ENCODE results near the gene DLG2.

The DLG2 gene

DNA sequence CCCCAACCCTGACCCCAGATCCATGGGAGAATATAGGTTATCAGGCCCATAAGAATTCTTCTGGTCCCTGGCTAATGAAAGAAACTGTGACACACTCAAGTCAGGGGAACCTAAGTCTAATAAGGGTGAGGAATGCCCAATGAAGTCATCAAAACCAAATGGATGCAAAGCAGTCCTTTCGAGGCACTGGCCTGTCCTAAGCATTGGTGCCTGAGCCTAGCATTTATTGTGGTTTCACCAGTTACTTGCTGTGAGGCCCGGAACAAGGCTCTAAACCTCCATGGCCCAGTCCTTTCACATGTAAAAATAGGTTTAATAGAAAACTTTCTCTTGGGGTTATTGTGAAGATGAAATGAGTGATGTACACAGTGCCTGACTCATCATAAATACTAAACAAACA lies 712.6 kb downstream of the DLG2 start:
- Histone ChIP-seq H3K79me2 (ENCODE audit: insufficient read depth, low read length) (no peaks in the 10 kb centered on the region), H3K9ac (ENCODE audit: low read length) (no peak overlapping the region), H3K4me2 (ENCODE audit: low read length) (no peak overlapping the region), H3K27me3 (ENCODE audit: insufficient read depth, low read length) (no peaks in the 10 kb centered on the region), H2AFZ (ENCODE audit: low read length) (no peak overlapping the region), H3K4me3 (ENCODE audit: low read depth, low read length, poor library complexity, severe bottlenecking) (no peak overlapping the region), H4K20me1 (ENCODE audit: insufficient read depth, low read length) (no peaks in the 10 kb centered on the region), H3K9me3 (ENCODE audit: low read length) (no peaks in the 10 kb centered on the region), H3F3A (ENCODE audit: insufficient read depth, low read length) (no peaks in the 10 kb centered on the region), H3K36me3 (ENCODE audit: insufficient read depth, low read length) (no peaks in the 10 kb centered on the region), H3K27ac (ENCODE audit: low read depth, low read length, poor library complexity, severe bottlenecking) (no peak overlapping the region), H3K9me2 (ENCODE audit: low read depth, low read length) (no peaks in the 10 kb centered on the region), H3K4me1 (ENCODE audit: insufficient read depth, low read length, severe bottlenecking) (no peaks in the 10 kb centered on the region)
- TF ChIP-seq EZH2 (IDR thresholded peaks at IDR 0.05; ENCODE audit: borderline replicate concordance, low read length) = no peak
- TF ChIP-seq, protein P1, sequence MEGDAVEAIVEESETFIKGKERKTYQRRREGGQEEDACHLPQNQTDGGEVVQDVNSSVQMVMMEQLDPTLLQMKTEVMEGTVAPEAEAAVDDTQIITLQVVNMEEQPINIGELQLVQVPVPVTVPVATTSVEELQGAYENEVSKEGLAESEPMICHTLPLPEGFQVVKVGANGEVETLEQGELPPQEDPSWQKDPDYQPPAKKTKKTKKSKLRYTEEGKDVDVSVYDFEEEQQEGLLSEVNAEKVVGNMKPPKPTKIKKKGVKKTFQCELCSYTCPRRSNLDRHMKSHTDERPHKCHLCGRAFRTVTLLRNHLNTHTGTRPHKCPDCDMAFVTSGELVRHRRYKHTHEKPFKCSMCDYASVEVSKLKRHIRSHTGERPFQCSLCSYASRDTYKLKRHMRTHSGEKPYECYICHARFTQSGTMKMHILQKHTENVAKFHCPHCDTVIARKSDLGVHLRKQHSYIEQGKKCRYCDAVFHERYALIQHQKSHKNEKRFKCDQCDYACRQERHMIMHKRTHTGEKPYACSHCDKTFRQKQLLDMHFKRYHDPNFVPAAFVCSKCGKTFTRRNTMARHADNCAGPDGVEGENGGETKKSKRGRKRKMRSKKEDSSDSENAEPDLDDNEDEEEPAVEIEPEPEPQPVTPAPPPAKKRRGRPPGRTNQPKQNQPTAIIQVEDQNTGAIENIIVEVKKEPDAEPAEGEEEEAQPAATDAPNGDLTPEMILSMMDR (IDR thresholded peaks at IDR 0.05; ENCODE audit: low read length) = no peak

DNA sequence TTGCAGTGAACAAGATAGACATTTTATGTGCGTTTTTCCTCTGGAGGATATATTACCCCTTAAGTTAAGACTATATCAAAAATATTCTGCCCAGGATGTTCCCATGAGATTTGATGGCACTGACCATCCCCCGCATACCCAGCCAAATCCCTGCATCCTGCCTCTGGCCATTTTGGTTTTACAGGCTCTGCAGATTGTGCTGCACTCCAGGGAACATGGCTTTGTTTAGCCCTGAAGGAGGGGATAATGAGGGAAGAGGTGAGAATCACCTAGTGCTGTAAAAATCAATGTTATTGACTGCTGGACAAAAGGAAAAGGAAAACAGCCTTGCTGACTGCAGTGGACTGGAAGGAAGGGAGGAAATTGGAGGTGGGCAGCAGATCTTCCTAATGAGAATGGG lies 717.4 kb downstream of the DLG2 start:
- Histone ChIP-seq H3K79me2 (ENCODE audit: insufficient read depth, low read length) (no peaks in the 10 kb centered on the region), H3K4me1 (ENCODE audit: insufficient read depth, low read length, severe bottlenecking) (no peaks in the 10 kb centered on the region), H3K4me3 (ENCODE audit: low read depth, low read length, poor library complexity, severe bottlenecking) (no peak overlapping the region), H2AFZ (ENCODE audit: low read length) (no peak overlapping the region), H3K36me3 (ENCODE audit: insufficient read depth, low read length) (no peaks in the 10 kb centered on the region), H3F3A (ENCODE audit: insufficient read depth, low read length) (no peaks in the 10 kb centered on the region), H3K4me2 (ENCODE audit: low read length) (no peak overlapping the region), H4K20me1 (ENCODE audit: insufficient read depth, low read length) (no peaks in the 10 kb centered on the region), H3K27me3 (ENCODE audit: insufficient read depth, low read length) (no peaks in the 10 kb centered on the region), H3K9me2 (ENCODE audit: low read depth, low read length) (no peaks in the 10 kb centered on the region), H3K9ac (ENCODE audit: low read length) (no peak overlapping the region), H3K27ac (ENCODE audit: low read depth, low read length, poor library complexity, severe bottlenecking) (no peak overlapping the region), H3K9me3 (ENCODE audit: low read length) (no peaks in the 10 kb centered on the region)
- TF ChIP-seq, protein P1 (IDR thresholded peaks at IDR 0.05; ENCODE audit: low read length) = no peak
- no peak for TF ChIP-seq EZH2 (IDR thresholded peaks at IDR 0.05; ENCODE audit: borderline replicate concordance, low read length)

DNA sequence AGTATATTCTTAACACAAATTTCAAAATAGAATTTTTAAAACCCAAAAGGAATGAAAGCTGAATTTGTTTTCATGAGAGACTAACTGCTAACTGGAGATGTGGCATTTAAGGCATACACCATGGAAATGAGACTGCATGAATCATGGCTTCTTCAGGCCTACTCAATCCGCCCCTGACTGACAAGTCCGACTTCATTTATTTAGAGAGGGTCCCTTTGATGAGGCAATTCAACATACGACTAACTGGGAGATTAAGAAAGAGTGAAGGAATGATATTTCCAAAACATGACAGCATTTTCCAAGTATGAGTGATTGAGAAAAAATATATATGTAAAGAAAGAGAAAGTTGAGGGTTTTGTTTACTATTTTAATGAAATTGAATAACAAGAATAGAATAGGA lies 720.1 kb downstream of the DLG2 start:
- no peak overlapping the region for H3K27ac ChIP-seq (ENCODE audit: low read depth, low read length, poor library complexity, severe bottlenecking)
- no peaks in the 10 kb centered on the region for H3K79me2 ChIP-seq (ENCODE audit: insufficient read depth, low read length)
- no peaks in the 10 kb centered on the region for H4K20me1 ChIP-seq (ENCODE audit: insufficient read depth, low read length)
- no peaks in the 10 kb centered on the region for H3K9me2 ChIP-seq (ENCODE audit: low read depth, low read length)
- TF ChIP-seq, protein P1 (IDR thresholded peaks at IDR 0.05; ENCODE audit: low read length) = no peak
- TF ChIP-seq EZH2 (IDR thresholded peaks at IDR 0.05; ENCODE audit: borderline replicate concordance, low read length) = no peak
- no peak overlapping the region for H3K4me2 ChIP-seq (ENCODE audit: low read length)
- no peaks in the 10 kb centered on the region for H3K4me1 ChIP-seq (ENCODE audit: insufficient read depth, low read length, severe bottlenecking)
- H2AFZ ChIP-seq (ENCODE audit: low read length) = no peak overlapping the region
- H3K36me3 ChIP-seq (ENCODE audit: insufficient read depth, low read length) = no peaks in the 10 kb centered on the region
- no peaks in the 10 kb centered on the region for H3F3A ChIP-seq (ENCODE audit: insufficient read depth, low read length)
- H3K9me3 ChIP-seq (ENCODE audit: low read length) = no peaks in the 10 kb centered on the region
- no peak overlapping the region for H3K9ac ChIP-seq (ENCODE audit: low read length)
- no peaks in the 10 kb centered on the region for H3K27me3 ChIP-seq (ENCODE audit: insufficient read depth, low read length)
- no peak overlapping the region for H3K4me3 ChIP-seq (ENCODE audit: low read depth, low read length, poor library complexity, severe bottlenecking)

Data from OCI-LY1 (cell line).